Frontal cortex (tissue), 4 donors: ENCODE results near the gene TTC3. TPM values are rescaled to one million over a fixed set of nuclear protein-coding genes. Genes with fewer than 3 reads are reported as not detected.
A peak's percentile ranks its signal among the peaks of the same experiment; 100 is the strongest.
"Not testable (repeated sequence)": the region's sequence is repeated elsewhere in the genome, so short reads cannot be mapped to it uniquely, and the experiment has no call there.

Experiments
- DNase-seq, 2 donors: peaks; one replicate each; pipeline ENCODE4 v3.0.0; 2012; ENCODE audit warnings: low spot score in 2 of 2
- FAIRE-seq: peaks from 2 replicates; lab custom pipeline; 2012; peaks lifted over from hg19 to GRCh38; lab: Jason Lieb, UNC
- total RNA-seq: library from RNA; depleted of rRNA; stranded (reverse); fragments of >200 nt; gene quantifications from one replicate; pipeline ENCODE4 v1.2.3, GENCODE V29; 2014
- donor health status: control.
- donor health status: control.
- donor health status: control.

Gene TTC3
- total RNA-seq, 1 donor from 2014 or later = 740 TPM

- FAIRE-seq = no peak
- DNase-seq = no peak
Observed at GRCh38 chr21:37082856-37083528, 9.9 kb downstream of the TTC3 start.

- no peak for FAIRE-seq
Observed at GRCh38 chr21:37085726-37086125, 12.7 kb downstream of the TTC3 start.

GRCh38 chr21:37087188-37087587, 14.1 kb downstream of the TTC3 start:
- FAIRE-seq = peak; percentile 66
- DNase-seq = no peak

More at GRCh38 chr21:37085726-37086125, 12.7 kb downstream of the TTC3 start:
- no peak for DNase-seq

DNA sequence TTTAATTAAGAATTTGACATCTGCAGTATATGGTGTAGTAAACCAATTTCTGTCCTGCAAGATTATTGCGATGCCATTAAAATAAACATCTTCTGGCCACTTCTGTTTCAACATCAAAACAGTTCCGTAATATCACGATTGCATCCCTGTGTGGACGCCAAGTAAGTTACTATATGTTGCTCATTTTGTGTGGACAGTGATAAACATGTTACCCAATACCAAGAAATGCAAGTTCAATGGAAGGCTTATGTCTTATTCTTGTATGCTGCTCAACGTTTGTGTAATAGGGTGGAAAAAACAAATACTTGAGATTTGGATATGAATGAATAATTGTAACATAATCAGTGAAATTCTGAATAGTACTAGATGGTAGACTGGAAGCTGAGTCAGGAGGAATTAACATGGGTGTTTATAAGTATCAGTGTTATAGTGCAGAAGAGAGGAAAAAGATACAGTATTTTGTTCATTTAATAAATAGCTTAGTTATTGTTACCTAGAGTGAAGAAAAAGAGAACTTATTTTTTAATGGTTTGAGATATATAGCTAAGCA, 15.2 kb downstream of the TTC3 start:
- FAIRE-seq (peak; percentile 3), DNase-seq (no peak)

DNA sequence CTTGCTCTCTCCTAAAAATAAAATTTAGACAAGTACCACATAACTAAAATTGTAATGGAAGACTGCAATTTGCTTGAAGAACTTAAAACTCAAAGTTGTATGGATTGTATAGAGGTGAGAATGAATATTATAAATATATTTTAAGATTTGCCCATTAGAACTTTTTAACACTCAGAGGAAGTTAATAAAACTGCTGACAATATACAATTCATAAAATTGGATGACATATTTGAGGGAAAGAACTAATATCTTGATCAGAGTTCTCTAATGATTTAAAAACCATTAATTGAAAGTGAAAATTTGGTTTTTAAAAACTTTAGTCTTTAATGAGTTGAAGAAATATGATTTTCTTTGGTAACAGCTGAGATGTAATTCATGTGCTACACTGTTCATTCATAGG, 20.9 kb downstream of the TTC3 start:
- no peak for FAIRE-seq
- no peak for DNase-seq

DNA sequence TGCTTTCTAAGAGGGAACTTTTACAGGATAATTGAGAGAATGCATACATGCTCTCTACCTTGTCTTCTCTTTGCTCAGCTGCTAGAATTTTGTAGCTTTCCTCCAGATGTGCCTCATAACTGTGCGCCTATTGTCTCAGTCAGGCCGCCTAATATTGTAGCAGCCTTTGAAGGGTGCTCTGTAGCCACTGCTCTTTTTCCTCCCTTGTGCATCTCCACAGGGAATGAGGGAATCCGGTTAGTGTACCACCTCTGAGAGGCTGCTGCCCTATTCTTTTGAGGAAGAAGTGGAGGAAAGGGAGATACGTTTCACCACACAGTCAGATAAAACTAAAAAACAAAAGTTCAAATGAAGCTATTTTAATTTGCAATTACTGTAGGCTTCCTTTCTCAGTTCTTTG, 22.8 kb downstream of the TTC3 start:
- DNase-seq (no peak), FAIRE-seq (no peak)

- FAIRE-seq = no peak
- no peak for DNase-seq
Observed at GRCh38 chr21:37098751-37099150, 25.7 kb downstream of the TTC3 start.

DNA sequence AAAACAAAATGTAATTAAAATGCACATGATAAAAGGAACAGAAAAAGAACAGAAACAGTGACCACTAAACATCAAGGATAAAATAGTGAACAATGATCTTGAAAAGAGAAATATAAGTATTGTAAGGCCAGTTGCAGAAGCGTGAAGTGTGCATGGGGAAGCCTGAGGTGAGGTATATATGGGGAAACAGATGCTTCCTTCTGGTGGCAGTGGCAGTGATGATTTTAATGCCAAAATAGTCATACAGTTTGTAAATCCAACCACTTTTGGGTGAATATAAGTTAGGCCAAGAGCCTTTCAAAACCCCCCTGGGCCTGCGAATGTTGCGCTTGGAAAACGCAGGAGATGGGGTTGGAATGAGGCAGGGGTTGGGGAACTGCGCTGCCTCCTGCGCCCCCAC, 27.3 kb downstream of the TTC3 start:
- FAIRE-seq (no peak), DNase-seq (no peak)

- DNase-seq (no peak), FAIRE-seq (no peak)
Observed at GRCh38 chr21:37101384-37101783, 28.3 kb downstream of the TTC3 start.

GRCh38 chr21:37102746-37103145, 29.7 kb downstream of the TTC3 start:
- not testable (repeated sequence) for FAIRE-seq, DNase-seq

DNA sequence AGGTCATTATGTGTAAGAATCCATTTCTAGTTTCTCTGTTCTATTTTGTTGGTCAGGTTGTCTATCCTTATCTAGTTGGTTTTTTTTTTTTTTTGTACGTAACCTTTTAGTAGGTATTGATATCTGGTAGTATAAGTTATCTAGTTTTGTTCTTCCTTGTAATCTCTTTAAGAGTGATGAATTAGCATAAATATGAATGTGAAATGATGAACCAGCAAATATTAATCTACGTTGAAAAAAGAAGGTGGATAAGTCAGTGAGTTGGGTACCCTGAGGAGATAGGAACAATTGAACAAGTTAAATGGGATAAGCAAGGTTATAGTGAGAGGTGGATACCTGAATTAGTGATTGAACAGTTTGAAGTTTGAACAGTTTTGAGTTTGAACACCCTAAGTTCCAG, 33.9 kb downstream of the TTC3 start:
- no peak for FAIRE-seq
- no peak for DNase-seq

DNA sequence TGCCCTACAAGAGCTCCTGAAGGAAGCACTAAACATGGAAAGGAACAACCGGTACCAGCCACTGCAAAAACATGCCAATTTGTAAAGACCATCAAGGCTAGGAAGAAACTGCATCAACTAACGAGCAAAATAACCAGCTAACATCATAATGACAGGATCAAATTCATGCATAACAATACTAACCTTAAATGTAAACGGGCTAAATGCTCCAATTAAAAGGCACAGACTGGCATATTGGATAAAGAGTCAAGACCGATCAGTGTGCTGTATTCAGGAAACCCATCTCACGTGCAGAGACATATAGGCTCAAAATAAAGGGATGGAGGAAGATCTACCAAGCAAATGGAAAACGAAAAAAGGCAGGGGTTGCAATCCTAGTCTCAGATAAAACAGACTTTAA, 38.0 kb downstream of the TTC3 start:
- DNase-seq, FAIRE-seq: not testable (repeated sequence)

DNA sequence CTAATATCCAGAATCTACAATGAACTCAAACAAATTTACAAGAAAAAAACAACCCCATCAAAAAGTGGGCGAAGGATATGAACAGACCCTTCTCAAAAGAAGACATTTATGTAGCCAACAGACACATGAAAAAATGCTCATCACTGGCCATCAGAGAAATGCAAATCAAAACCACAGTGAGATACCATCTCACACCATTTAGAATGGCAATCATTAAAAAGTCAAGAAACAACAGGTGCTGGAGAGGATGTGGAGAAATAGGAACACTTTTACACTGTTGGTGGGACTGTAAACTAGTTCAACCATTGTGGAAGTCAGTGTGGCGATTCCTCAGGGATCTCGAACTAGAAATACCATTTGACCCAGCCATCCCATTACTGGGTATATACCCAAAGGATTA, 41.2 kb downstream of the TTC3 start:
- not testable (repeated sequence) for FAIRE-seq, DNase-seq

GRCh38 chr21:37116459-37116858, 43.4 kb downstream of the TTC3 start:
- DNase-seq, FAIRE-seq: not testable (repeated sequence)

DNA sequence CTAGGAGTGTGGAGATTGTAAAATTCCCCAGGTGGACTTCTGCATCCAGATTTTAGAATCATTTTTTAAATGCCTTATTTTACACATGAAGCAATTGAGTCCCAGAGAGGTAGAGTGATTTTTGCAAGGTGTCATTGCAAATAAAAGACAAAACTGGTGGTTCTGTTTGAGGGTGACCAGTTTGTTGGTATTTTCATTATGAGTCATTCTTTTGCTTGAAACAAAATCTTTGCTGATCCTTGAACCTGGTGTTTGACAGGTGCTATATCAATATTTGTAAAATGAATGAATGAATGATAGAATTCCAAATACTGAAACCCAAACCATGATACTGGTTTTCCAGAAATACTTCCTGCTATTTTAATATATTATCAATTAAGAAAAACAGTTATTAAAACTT, 44.1 kb downstream of the TTC3 start:
- DNase-seq = no peak
- FAIRE-seq = no peak

DNA sequence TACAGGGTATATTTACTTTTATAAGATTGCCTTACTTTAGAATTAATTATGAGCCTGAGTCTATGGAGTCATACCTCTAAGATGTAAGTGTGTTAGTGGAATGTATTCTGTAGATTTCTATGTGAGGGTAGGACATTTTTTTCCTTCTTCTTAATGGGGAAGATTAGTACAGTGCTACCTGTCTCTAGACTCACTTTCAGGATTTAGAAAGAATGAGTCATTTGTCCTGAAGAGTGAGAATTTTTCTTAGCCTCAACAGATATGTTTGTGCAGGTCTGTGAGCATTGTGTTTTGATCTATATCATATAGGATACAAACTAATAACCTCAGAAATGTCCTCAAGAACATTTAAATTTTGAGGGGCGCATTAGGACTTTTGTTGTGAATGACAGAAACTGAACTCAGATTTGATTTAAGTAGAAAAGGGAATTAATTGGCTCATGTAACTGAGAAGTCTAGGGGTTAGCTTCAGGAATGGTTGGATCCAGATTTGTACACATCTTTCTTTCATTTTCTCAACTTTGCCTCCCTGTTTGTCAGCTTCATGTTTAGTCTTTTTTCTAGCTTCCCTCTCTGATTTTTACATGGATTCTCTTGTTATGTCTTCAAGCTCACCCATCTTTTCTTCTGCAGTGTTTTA, 45.3 kb downstream of the TTC3 start:
- FAIRE-seq (no peak), DNase-seq (no peak)

GRCh38 chr21:37119421-37120218, 46.6 kb downstream of the TTC3 start:
- DNase-seq = no peak
- no peak for FAIRE-seq

GRCh38 chr21:37128076-37128475, 55.0 kb downstream of the TTC3 start:
- FAIRE-seq (no peak), DNase-seq (no peak)

GRCh38 chr21:37130971-37131370, 57.9 kb downstream of the TTC3 start:
- FAIRE-seq (no peak), DNase-seq (no peak)

GRCh38 chr21:37136261-37136660, 63.2 kb downstream of the TTC3 start:
- FAIRE-seq = no peak

GRCh38 chr21:37136744-37137143, 63.7 kb downstream of the TTC3 start:
- DNase-seq (no peak), FAIRE-seq (no peak)

More at GRCh38 chr21:37136261-37136660, 63.2 kb downstream of the TTC3 start:
- DNase-seq = no peak
